Vagina (tissue), 2 donors: Measurements from ENCODE around the gene CBR1. TPM values are rescaled to one million over a fixed set of nuclear protein-coding genes. Genes with fewer than 3 reads are reported as not detected.
"Not testable (repeated sequence)": the region's sequence is repeated elsewhere in the genome, so short reads cannot be mapped to it uniquely, and the experiment has no call there.

Experiments used
- DNase-seq, 2 donors: peaks; one replicate each; pipeline ENCODE4 v3.0.0-alpha.2; 2017; ENCODE audit errors: extremely low spot score in 2 of 2
- H3K27ac ChIP-seq: fragments of 200-600 bp; sonication (generic); one replicate; pipeline ENCODE4 v1.5.1; 2019
- H3K27me3 ChIP-seq: fragments of 200-600 bp; sonication (generic); one replicate; pipeline ENCODE4 v1.5.1; 2019
- H3K36me3 ChIP-seq, 2 donors: fragments of 200-600 bp; sonication (generic); one replicate each; pipeline ENCODE4 v1.5.1; 2017 to 2019
- H3K4me1 ChIP-seq: fragments of 200-600 bp; sonication (generic); one replicate; pipeline ENCODE4 v1.5.1; 2019
- H3K4me3 ChIP-seq, 2 donors: fragments of 200-600 bp; sonication (generic); 1 replicate in 1 of 2; 2 replicates in 1 of 2; pipeline ENCODE4 v1.5.1; 2016 to 2019
- H3K9me3 ChIP-seq: fragments of 200-600 bp; sonication (generic); one replicate; pipeline ENCODE4 v1.5.1; 2019
- CTCF ChIP-seq, 3 experiments: fragments of 450-650 bp in 2 of 3; fragments of 200-600 bp in 1 of 3; sonication (generic) in 1 of 3; IDR thresholded peaks; one replicate each; pipeline ENCODE4 v1.5.1; 2017 to 2019; ENCODE audit warnings: antibody characterized with exemption in 3 of 3, mild to moderate bottlenecking in 2 of 3, moderate library complexity in 2 of 3
- POLR2A ChIP-seq, 2 donors: fragments of 450-650 bp; IDR thresholded peaks; one replicate each; pipeline ENCODE4 v1.6.1; 2017; ENCODE audit warnings: antibody characterized with exemption in 2 of 2, mild to moderate bottlenecking in 2 of 2, moderate library complexity in 2 of 2
- POLR2AphosphoS5 ChIP-seq, 2 donors: sonication (generic); formaldehyde crosslinking; IDR thresholded peaks; one replicate each; pipeline ENCODE4 v1.9.0; 2017; ENCODE audit warnings: antibody characterized with exemption in 2 of 2, mild to moderate bottlenecking in 2 of 2, low read depth in 1 of 2; ENCODE audit not compliant: insufficient read depth in 1 of 2
- intact Hi-C: fragments of 100-400 bp; cut with DNase I; formaldehyde crosslinking; loops from one replicate; pipeline ENCODE4 v1.15.1; 2023
- total RNA-seq: library from RNA; depleted of rRNA; stranded (reverse); fragments of >200 nt; gene quantifications from one replicate; pipeline ENCODE4 v1.2.3, GENCODE V29; 2016

Gene CBR1
- total RNA-seq, 1 donor from 2014 or later: 369 TPM

- H3K27me3 ChIP-seq: no peaks in the 10 kb centered on the region
- H3K27ac ChIP-seq: no peak overlapping the region
- TF ChIP-seq POLR2AphosphoS5 (IDR thresholded peaks at IDR 0.05; ENCODE audit: insufficient read depth in 1 of 2, low read depth in 1 of 2): no peak
- no peak for TF ChIP-seq CTCF (IDR thresholded peaks at IDR 0.05)
- no peak for TF ChIP-seq POLR2A (IDR thresholded peaks at IDR 0.05)
- intact Hi-C loops: no loop called here
- DNase-seq: no peak
- H3K9me3 ChIP-seq: no peaks in the 10 kb centered on the region
- H3K36me3 ChIP-seq: peaks cover 0 to 13% of the 10 kb centered on the region in 2 donors
- peaks cover 59% of the 10 kb centered on the region for H3K4me1 ChIP-seq
- no peak overlapping the region for H3K4me3 ChIP-seq
Measured at GRCh38 chr21:36073181-36073580, 3.4 kb downstream of the CBR1 start.

- peaks cover 0 to 13% of the 10 kb centered on the region in 2 donors for H3K36me3 ChIP-seq
- DNase-seq, H3K27me3 ChIP-seq, H3K27ac ChIP-seq, intact Hi-C loops, H3K4me3 ChIP-seq, H3K9me3 ChIP-seq: not testable (repeated sequence)
- H3K4me1 ChIP-seq: peaks cover 59% of the 10 kb centered on the region
Measured at GRCh38 chr21:36073911-36074310, 4.1 kb downstream of the CBR1 start.

- TF ChIP-seq POLR2A (IDR thresholded peaks at IDR 0.05): no peak
- no peak for TF ChIP-seq CTCF (IDR thresholded peaks at IDR 0.05)
- H3K9me3 ChIP-seq: no peaks in the 10 kb centered on the region
- intact Hi-C loops: no loop called here
- peaks cover 51% of the 10 kb centered on the region for H3K4me1 ChIP-seq
- no peak overlapping the region for H3K4me3 ChIP-seq
- no peak for DNase-seq
- no peak overlapping the region for H3K27ac ChIP-seq
- no peaks in the 10 kb centered on the region for H3K27me3 ChIP-seq
- peaks cover 0 to 13% of the 10 kb centered on the region in 2 donors for H3K36me3 ChIP-seq
Measured at GRCh38 chr21:36075171-36075570, 5.3 kb downstream of the CBR1 start.

GRCh38 chr21:36075953-36076352, 6.1 kb downstream of the CBR1 start:
- intact Hi-C loops: no loop called here
- peaks cover 0 to 13% of the 10 kb centered on the region in 2 donors for H3K36me3 ChIP-seq
- H3K9me3 ChIP-seq: no peaks in the 10 kb centered on the region
- DNase-seq: no peak
- TF ChIP-seq POLR2AphosphoS5 (IDR thresholded peaks at IDR 0.05; ENCODE audit: insufficient read depth in 1 of 2, low read depth in 1 of 2): no peak
- TF ChIP-seq POLR2A (IDR thresholded peaks at IDR 0.05): no peak
- no peak for TF ChIP-seq CTCF (IDR thresholded peaks at IDR 0.05)
- no peaks in the 10 kb centered on the region for H3K27me3 ChIP-seq
- no peak overlapping the region for H3K27ac ChIP-seq
- H3K4me1 ChIP-seq: peaks cover 43% of the 10 kb centered on the region
- no peak overlapping the region for H3K4me3 ChIP-seq

- Histone ChIP-seq H3K4me3 (no peak overlapping the region), H3K36me3 (peaks cover 0 to 7% of the 10 kb centered on the region in 2 donors), H3K9me3 (no peaks in the 10 kb centered on the region), H3K4me1 (peaks cover 32% of the 10 kb centered on the region), H3K27ac (no peak overlapping the region), H3K27me3 (no peaks in the 10 kb centered on the region)
- intact Hi-C loops: no loop called here
- DNase-seq: no peak
- TF ChIP-seq POLR2A (IDR thresholded peaks at IDR 0.05): no peak
- no peak for TF ChIP-seq POLR2AphosphoS5 (IDR thresholded peaks at IDR 0.05; ENCODE audit: insufficient read depth in 1 of 2, low read depth in 1 of 2)
- TF ChIP-seq CTCF (IDR thresholded peaks at IDR 0.05): no peak
Measured at GRCh38 chr21:36076878-36077655, 7.2 kb downstream of the CBR1 start.
